HG03045 (cell line): ENCODE data around the gene ESRRA.

Source experiments
- ATAC-seq: cut with Tn5 transposase; IDR thresholded peaks from one replicate; pipeline ENCODE4 v1.9.1; 2021; ENCODE audit warnings: mild to moderate bottlenecking, moderate library complexity; ENCODE audit not compliant: unreplicated experiment

The ESRRA gene

DNA sequence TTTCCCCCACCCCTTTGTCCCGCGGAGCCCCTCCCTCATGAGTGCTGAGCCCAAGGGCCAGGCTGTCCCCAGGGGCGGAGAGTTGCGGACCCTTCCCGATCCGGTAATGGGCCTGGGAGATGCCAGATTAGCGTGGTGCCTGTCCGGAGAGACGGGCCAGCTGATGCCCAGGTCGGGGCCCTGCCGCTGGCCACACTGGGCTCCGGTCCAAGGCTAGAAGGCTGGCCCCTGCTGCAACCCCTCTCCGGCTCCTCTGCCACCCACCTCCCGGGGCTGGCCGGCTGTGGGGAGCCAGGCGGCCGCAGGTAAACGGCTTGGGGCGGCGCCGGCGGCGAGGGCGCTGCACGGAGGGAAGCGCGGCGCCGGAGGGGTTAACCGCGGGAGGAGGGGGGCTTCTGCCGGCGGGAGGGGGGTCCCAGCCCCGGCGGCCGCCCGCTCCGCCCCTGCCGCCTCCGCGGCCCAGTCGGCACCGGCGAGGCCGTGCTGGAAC, 14.0 kb upstream of the ESRRA start, which contains the start of gene KCNK4:
TSS of gene KCNK4 (plus strand) at position 41 of the 490 bp plus-strand sequence. CDS start 1,717 bp downstream, outside the sequence.
- no peak for ATAC-seq

- no peak for ATAC-seq
Measured at GRCh38 chr11:64291752-64292459, 13.4 kb upstream of the ESRRA start.

- ATAC-seq, result no peak
Measured at GRCh38 chr11:64292460-64293254, 12.7 kb upstream of the ESRRA start.

GRCh38 chr11:64294774-64295173, 10.6 kb upstream of the ESRRA start:
- ATAC-seq, result no peak

- no peak for ATAC-seq
Measured at GRCh38 chr11:64295760-64296159, 9.6 kb upstream of the ESRRA start.

DNA sequence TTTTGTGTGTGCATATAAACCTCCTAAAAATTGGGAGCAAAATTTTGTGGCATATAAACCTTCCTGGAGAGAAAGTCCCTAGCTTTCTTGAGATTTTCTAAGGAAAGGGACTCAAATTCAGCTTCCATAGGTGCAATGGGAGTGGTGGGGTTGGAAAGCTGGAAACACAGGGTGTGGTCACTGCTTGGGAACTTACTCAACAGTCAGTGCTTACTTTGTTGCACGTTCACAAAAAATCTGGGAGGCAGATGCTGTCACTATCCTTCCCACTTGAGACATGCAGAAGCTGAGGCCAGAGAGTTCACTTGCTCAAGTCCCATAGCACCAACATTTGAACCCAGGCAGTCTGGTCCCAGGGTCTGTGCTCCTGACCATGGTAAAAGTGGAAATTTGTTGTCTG, 9.1 kb upstream of the ESRRA start:
- no peak for ATAC-seq

DNA sequence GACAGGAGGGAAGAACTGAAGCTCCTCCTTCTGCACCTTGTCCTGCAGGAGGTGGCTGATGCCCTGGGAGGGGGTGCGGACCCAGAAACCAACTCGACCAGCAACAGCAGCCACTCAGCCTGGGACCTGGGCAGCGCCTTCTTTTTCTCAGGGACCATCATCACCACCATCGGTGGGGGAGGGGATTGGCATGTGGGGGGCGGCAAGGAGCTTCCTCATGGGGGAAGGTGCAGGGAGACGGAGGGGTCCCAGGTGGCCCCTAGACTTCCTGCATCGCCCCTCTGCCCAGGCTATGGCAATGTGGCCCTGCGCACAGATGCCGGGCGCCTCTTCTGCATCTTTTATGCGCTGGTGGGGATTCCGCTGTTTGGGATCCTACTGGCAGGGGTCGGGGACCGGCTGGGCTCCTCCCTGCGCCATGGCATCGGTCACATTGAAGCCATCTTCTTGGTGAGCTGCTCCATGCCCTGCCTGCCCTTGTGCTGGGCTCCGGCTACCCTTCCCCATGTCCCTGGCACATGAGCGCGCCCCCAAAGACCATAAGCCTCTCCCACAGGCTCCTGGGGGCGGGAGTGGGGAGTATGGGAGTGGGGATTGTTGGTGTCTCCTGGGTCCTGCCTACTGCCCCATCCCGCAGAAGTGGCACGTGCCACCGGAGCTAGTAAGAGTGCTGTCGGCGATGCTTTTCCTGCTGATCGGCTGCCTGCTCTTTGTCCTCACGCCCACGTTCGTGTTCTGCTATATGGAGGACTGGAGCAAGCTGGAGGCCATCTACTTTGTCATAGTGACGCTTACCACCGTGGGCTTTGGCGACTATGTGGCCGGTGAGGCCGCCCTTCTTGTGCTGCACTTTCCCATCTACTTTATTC, 8.3 kb upstream of the ESRRA start:
- no peak for ATAC-seq

DNA sequence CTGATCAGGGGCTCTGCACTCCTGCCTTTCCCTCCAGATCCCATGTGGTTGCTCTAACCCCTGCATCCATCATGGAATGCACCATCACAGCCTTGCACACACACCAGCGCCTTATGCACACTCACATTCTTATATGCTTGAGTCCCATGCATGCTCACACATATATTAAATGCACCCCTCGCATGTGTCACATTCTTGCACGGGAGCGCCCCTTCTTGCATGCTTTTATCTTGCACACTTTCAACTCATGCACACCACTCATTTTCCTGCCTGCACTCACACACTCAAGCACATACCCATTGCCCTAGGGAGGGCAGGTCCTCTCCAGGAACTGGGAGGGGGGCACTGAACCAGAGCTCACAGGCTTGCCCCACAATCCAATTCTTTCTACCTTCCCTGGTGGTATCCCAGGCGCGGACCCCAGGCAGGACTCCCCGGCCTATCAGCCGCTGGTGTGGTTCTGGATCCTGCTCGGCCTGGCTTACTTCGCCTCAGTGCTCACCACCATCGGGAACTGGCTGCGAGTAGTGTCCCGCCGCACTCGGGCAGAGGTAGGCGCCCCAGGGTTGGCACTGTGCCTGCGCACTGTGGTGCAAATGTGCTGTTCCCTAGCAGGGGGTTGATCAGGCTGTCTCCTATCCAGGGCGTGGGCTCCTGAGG, 7.5 kb upstream of the ESRRA start:
- ATAC-seq, result no peak

DNA sequence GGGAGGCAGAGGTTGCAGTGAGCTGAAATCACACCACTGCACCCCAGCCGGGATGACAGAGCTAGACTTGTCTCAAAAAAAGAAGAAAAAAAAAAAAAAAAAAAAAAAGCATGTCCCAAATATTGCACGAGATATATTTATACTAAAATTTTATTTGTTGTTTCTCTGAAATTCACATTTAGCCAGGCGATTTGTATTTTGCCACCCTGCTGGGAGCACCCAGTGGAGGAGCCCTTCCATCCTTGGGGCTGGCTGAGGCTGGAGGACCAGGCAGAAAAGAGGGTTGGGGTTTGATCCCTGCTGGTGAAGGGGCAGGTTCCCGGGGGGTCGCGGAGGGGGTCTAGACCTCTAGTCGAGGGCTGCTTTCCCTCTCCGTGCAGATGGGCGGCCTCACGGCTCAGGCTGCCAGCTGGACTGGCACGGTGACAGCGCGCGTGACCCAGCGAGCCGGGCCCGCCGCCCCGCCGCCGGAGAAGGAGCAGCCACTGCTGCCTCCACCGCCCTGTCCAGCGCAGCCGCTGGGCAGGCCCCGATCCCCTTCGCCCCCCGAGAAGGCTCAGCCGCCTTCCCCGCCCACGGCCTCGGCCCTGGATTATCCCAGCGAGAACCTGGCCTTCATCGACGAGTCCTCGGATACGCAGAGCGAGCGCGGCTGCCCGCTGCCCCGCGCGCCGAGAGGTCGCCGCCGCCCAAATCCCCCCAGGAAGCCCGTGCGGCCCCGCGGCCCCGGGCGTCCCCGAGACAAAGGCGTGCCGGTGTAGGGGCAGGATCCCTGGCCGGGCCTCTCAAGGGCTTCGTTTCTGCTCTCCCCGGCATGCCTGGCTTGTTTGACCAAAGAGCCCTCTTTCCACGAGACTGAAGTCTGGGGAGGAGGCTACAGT, 6.1 kb upstream of the ESRRA start:
- no peak for ATAC-seq

DNA sequence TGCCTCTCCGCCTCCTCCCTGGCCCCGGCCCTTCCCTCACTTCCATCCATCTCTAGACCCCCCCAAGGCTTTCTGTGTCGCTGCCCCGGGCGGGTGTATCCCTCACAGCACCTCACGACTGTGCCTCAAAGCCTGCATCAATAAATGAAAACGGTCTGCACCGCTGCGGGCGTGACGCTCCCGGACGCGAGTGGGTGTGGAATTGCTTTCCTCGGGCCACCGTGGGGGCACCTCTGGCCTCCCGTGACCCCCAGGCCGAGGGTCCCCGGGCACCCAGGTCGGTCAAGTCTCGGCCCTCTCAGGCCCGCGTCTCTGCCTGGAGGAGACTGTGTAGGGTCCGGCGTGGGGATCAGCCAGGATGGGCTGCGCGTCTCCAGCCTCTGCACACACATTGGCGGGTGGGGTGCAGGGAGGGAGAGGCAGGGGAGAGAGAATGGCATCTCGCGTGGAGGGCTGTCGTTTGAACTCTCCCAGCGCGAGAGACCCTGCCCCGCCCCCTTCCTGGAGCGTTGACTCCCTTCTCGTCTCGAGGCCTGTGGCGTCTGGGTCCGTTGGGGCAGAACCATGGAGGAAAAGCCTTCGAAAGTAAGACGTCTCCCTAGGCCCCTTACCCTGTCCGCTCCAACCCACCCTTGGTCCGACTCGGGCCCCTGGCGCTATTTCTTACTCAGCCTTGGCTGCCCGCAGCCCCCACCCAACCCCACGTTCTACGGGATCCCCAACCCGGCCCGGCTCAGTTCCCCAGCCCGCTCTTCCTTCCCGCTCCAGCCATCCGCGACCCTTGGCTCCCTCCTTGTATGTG, 5.3 kb upstream of the ESRRA start, which contains the start of gene CATSPERZ:
TSS of gene CATSPERZ (plus strand) at position 512 of the 802 bp plus-strand sequence. CDS start at position 565, 53 bp downstream.
- no peak for ATAC-seq

DNA sequence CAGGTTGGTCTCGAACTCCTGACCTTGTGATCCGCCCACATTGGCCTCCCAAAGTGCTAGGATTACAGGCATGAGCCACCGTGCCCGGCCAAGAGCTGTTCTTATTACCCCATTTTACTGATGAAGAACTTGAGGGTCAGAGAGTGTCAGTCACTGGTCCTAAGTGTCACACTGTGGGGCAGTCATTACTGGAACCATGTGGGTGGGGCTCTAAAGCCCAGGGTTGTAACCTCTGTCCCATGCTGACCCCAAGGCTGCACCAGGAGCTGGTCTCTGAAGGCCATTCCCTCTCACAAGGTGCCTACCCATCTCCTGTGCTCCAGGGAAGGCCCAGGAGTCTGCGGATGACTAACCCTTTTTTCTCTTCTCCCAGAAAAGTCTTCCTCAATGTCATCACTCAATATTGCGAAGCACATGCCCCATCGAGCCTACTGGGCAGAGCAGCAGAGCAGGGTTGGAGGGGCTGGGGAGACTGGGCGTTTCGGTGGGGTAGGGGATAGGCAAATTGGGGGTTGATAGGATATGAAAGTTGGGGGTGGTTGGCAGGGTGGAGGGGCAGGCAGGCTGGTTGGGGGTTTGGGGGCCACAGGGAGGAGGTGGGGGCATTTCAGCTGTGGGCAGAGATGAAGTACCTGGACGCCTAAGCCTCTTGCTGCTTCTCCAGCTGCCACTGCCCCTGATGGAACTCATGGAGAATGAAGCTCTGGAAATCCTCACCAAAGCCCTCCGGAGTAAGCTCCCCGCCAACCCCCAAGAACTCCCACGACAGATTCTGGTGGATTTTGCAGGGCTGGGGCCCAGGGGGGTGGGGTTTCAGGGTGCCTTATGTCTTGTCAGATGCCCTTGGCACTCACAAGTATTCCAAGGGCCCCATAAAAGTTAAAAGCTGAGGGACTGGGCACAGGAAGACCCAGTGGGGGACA, 2.0 kb upstream of the ESRRA start:
- ATAC-seq, result no peak

GRCh38 chr11:64304032-64304315, 1.4 kb upstream of the ESRRA start:
- ATAC-seq, result no peak

GRCh38 chr11:64304316-64305072, 830 bp upstream of the ESRRA start:
- ATAC-seq, result peak; percentile 19

- ATAC-seq, result peak; percentile 33
Measured at GRCh38 chr11:64305691-64306562, 603 bp downstream of the ESRRA start.

- ATAC-seq, result no peak
Measured at GRCh38 chr11:64306563-64306875, 1.2 kb downstream of the ESRRA start.

GRCh38 chr11:64306876-64307622, 1.7 kb downstream of the ESRRA start:
- no peak for ATAC-seq
